Measurements from ENCODE around the gene SUCLG1.
"Not testable (repeated sequence)": the region's sequence is repeated elsewhere in the genome, so short reads cannot be mapped to it uniquely, and the experiment has no call there.

Gene SUCLG1

DNA sequence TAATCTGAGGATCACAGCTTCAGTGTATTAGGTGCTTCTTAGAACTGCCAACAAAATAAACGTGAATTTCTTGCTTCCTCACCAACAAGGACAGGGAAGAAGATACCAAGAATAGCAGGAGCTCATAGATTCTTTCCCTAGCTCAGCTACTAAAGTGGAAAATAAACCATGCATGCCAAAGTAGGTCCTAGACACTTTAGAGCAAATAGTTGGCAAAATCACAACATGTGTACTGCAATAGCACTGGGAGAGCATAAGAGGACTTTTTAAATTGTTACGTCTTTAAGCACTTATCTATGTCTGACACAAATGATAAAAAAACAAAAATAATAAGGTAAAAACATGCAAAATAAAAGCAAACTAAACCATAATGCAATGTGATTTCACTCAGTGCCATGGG, 49.5 kb downstream of the SUCLG1 start:
- H3K9me3 ChIP-seq (ENCODE audit: control insufficient read depth, low read length), result no peaks in the 10 kb centered on the region
- no peaks in the 10 kb centered on the region for H3K4me1 ChIP-seq (ENCODE audit: control insufficient read depth, insufficient read depth, low read length)
- no peak for DNase-seq (ENCODE audit: low read depth)
- H3K9ac ChIP-seq (ENCODE audit: low read length), result no peak overlapping the region
- H3K36me3 ChIP-seq (ENCODE audit: control insufficient read depth, insufficient read depth, low read length, severe bottlenecking), result no peaks in the 10 kb centered on the region
- H3K4me3 ChIP-seq (ENCODE audit: low read length), result no peak overlapping the region
- H3K27me3 ChIP-seq (replicated peaks; ENCODE audit: control insufficient read depth, insufficient read depth, low read length), result no peaks in the 10 kb centered on the region

DNA sequence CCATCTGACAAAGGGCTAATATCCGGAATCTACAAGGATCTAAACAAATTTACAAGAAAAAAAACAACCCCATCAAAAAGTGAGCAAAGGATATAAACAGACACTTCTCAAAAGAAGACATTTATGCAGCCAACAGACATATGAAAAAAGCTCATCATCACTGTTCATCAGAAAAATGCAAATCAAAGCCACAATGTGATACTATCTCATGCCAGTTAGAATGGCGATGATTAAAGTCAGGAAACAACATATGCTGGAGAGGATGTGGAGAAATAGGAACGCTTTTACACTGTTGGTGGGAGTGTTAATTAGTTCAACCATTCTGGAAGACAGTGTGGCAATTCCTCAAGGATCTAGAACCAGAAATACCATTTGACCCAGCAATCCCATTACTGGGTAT, 57.0 kb downstream of the SUCLG1 start:
- not testable (repeated sequence) for H3K9ac ChIP-seq (ENCODE audit: low read length); H3K27me3 ChIP-seq (replicated peaks; ENCODE audit: control insufficient read depth, insufficient read depth, low read length); DNase-seq (ENCODE audit: low read depth); H3K9me3 ChIP-seq (ENCODE audit: control insufficient read depth, low read length); H3K4me1 ChIP-seq (ENCODE audit: control insufficient read depth, insufficient read depth, low read length); H3K36me3 ChIP-seq (ENCODE audit: control insufficient read depth, insufficient read depth, low read length, severe bottlenecking); H3K4me3 ChIP-seq (ENCODE audit: low read length)

DNA sequence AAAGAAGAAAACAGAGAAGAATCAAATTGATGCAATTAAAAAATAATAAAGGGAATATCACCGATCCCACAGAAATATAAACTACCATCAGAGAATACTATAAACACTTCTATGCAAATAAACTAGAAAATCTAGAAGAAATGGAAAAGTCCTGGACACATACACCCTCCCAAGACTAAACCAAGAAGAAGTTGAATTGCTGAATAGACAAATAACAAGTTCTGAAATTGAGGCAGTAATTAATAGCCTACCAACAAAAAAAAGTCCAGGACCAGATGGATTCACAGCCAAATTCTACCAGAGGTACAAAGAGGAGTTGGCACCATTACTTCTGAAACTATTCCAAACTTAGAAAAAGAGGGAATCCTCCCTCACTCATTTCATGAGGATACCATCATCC, 59.2 kb downstream of the SUCLG1 start:
- H3K4me3 ChIP-seq (ENCODE audit: low read length); H3K9me3 ChIP-seq (ENCODE audit: control insufficient read depth, low read length); H3K27me3 ChIP-seq (replicated peaks; ENCODE audit: control insufficient read depth, insufficient read depth, low read length); H3K36me3 ChIP-seq (ENCODE audit: control insufficient read depth, insufficient read depth, low read length, severe bottlenecking); DNase-seq (ENCODE audit: low read depth); H3K9ac ChIP-seq (ENCODE audit: low read length); H3K4me1 ChIP-seq (ENCODE audit: control insufficient read depth, insufficient read depth, low read length): not testable (repeated sequence)

DNA sequence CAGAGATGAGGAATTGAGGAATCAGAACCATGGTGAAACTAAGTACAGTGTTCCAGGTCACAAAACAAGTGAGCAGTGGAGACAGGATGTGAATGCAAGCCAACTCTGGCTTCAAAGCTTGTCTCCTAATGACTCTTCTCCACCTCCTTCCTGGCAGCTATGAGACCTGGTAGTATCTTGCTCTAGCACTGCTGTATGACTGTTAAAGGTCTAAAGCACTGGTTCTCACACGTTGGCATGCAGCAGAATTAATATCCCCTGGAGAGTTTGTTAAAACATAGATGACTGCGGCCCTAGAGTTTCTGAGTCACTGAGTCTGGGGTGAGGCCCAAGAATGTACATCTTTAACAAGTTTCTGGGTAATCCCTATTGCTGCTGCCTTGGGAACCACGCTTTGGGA, 63.3 kb downstream of the SUCLG1 start:
- no peaks in the 10 kb centered on the region for H3K27me3 ChIP-seq (replicated peaks; ENCODE audit: control insufficient read depth, insufficient read depth, low read length)
- peaks cover 14% of the 10 kb centered on the region for H3K4me1 ChIP-seq (ENCODE audit: control insufficient read depth, insufficient read depth, low read length)
- no peaks in the 10 kb centered on the region for H3K36me3 ChIP-seq (ENCODE audit: control insufficient read depth, insufficient read depth, low read length, severe bottlenecking)
- peak; percentile 55 for DNase-seq (ENCODE audit: low read depth)
- no peak overlapping the region for H3K9ac ChIP-seq (ENCODE audit: low read length)
- H3K4me3 ChIP-seq (ENCODE audit: low read length), result no peak overlapping the region
- peaks cover 3% of the 10 kb centered on the region for H3K9me3 ChIP-seq (ENCODE audit: control insufficient read depth, low read length)

DNA sequence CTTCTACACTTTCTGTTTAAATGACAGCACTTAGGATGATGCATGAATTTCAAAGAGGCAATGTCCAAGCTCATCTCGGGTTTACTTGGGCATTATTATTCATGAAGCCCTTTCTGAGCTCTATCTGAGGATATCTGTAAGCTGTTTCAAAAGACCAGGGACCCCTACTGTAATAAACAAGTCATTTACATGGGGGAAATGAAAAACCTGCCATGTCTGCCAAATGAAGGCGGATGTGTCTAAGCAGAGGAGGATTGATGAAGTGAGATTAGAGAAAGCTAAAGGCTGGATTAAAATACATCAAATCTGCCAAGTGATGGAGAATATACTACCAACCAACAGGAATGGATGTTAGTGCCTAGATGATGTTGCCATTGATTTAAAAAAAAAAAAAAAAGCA, 64.5 kb downstream of the SUCLG1 start:
- Histone ChIP-seq H3K4me1 (ENCODE audit: control insufficient read depth, insufficient read depth, low read length) (peaks cover 14% of the 10 kb centered on the region), H3K9me3 (ENCODE audit: control insufficient read depth, low read length) (peaks cover 3% of the 10 kb centered on the region), H3K36me3 (ENCODE audit: control insufficient read depth, insufficient read depth, low read length, severe bottlenecking) (no peaks in the 10 kb centered on the region), H3K9ac (ENCODE audit: low read length) (no peak overlapping the region), H3K27me3 (replicated peaks; ENCODE audit: control insufficient read depth, insufficient read depth, low read length) (no peaks in the 10 kb centered on the region), H3K4me3 (ENCODE audit: low read length) (no peak overlapping the region)
- DNase-seq (ENCODE audit: low read depth), result no peak

DNA sequence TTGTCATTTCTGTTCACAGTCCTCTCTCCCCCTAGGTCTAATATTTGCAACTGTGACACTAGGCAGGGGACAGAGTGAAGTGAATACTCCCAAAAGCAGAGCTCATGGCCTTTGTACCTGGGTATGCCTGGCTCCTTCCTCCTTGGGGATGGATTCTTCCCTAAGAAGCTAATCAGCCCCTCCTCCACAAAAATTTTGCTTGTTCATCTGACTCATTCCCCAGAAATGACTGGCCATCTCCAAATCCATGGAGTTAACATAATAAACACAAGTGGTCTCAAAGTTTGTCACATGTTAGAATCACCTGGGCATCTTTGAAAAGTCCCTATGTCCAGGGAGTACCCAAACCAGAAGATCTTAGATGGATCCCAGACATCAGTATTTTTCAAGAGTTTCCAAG, 65.3 kb downstream of the SUCLG1 start:
- DNase-seq (ENCODE audit: low read depth), result peak; percentile 5
- Histone ChIP-seq H3K9ac (ENCODE audit: low read length) (no peak overlapping the region), H3K4me3 (ENCODE audit: low read length) (no peak overlapping the region), H3K27me3 (replicated peaks; ENCODE audit: control insufficient read depth, insufficient read depth, low read length) (no peaks in the 10 kb centered on the region), H3K36me3 (ENCODE audit: control insufficient read depth, insufficient read depth, low read length, severe bottlenecking) (no peaks in the 10 kb centered on the region), H3K4me1 (ENCODE audit: control insufficient read depth, insufficient read depth, low read length) (peaks cover 14% of the 10 kb centered on the region), H3K9me3 (ENCODE audit: control insufficient read depth, low read length) (peaks cover 3% of the 10 kb centered on the region)

DNA sequence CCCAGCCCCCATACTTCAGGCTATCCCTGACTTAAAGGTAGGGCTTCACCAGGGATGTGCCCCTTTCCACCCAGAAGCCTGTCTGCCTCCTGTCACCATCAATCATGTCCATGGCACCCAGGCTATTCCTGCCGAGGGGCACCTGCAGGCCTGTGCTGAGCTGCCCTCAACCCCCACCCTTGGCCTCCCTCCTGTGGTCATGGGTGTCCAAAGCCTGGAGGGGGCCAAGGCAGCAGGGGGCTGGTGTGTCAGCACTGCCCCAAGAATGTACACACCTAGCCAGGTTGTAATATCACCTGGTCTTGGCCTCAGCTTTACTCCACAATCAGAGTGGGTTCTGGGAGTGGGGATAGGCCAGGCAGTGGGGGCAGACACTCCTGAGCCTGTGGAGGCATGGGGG, 69.3 kb downstream of the SUCLG1 start:
- no peaks in the 10 kb centered on the region for H3K9me3 ChIP-seq (ENCODE audit: control insufficient read depth, low read length)
- no peaks in the 10 kb centered on the region for H3K36me3 ChIP-seq (ENCODE audit: control insufficient read depth, insufficient read depth, low read length, severe bottlenecking)
- no peak overlapping the region for H3K9ac ChIP-seq (ENCODE audit: low read length)
- no peak overlapping the region for H3K4me3 ChIP-seq (ENCODE audit: low read length)
- no peak for DNase-seq (ENCODE audit: low read depth)
- H3K4me1 ChIP-seq (ENCODE audit: control insufficient read depth, insufficient read depth, low read length), result peaks cover 9% of the 10 kb centered on the region
- H3K27me3 ChIP-seq (replicated peaks; ENCODE audit: control insufficient read depth, insufficient read depth, low read length), result peaks cover 10% of the 10 kb centered on the region

- no peak overlapping the region for H3K9ac ChIP-seq (ENCODE audit: low read length)
- H3K27me3 ChIP-seq (replicated peaks; ENCODE audit: control insufficient read depth, insufficient read depth, low read length), result peaks cover 10% of the 10 kb centered on the region
- H3K4me1 ChIP-seq (ENCODE audit: control insufficient read depth, insufficient read depth, low read length), result peaks cover 8% of the 10 kb centered on the region
- no peak overlapping the region for H3K4me3 ChIP-seq (ENCODE audit: low read length)
- no peak for DNase-seq (ENCODE audit: low read depth)
- H3K36me3 ChIP-seq (ENCODE audit: control insufficient read depth, insufficient read depth, low read length, severe bottlenecking), result no peaks in the 10 kb centered on the region
- H3K9me3 ChIP-seq (ENCODE audit: control insufficient read depth, low read length), result no peaks in the 10 kb centered on the region
Observed at GRCh38 chr2:84388921-84389490, 70.1 kb downstream of the SUCLG1 start.

DNA sequence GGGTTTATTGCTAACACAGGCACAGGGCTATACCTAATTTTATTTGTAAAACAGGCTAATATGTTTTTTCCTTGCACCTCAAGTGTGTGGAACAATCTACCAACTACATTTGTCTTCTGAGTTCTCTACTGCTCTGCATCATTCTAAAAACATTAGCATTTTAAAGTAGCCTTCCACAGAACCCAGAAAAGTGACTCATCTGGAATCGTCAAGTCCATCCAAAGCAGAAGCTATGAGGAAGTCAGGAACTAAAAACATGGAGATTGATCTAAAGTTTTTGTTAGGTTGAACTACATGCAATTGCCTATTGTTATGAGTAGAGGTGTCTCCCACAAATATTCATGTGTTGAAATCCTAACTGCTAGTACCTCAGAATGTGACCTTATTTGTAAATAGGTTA, 70.9 kb downstream of the SUCLG1 start:
- Histone ChIP-seq H3K4me3 (ENCODE audit: low read length) (no peak overlapping the region), H3K4me1 (ENCODE audit: control insufficient read depth, insufficient read depth, low read length) (no peaks in the 10 kb centered on the region), H3K27me3 (replicated peaks; ENCODE audit: control insufficient read depth, insufficient read depth, low read length) (peaks cover 10% of the 10 kb centered on the region), H3K9ac (ENCODE audit: low read length) (no peak overlapping the region), H3K9me3 (ENCODE audit: control insufficient read depth, low read length) (no peaks in the 10 kb centered on the region), H3K36me3 (ENCODE audit: control insufficient read depth, insufficient read depth, low read length, severe bottlenecking) (no peaks in the 10 kb centered on the region)
- peak; percentile 33 for DNase-seq (ENCODE audit: low read depth)

- Histone ChIP-seq H3K36me3 (ENCODE audit: control insufficient read depth, insufficient read depth, low read length, severe bottlenecking) (no peaks in the 10 kb centered on the region), H3K9ac (ENCODE audit: low read length) (no peak overlapping the region), H3K9me3 (ENCODE audit: control insufficient read depth, low read length) (no peaks in the 10 kb centered on the region), H3K27me3 (replicated peaks; ENCODE audit: control insufficient read depth, insufficient read depth, low read length) (peaks cover 10% of the 10 kb centered on the region), H3K4me1 (ENCODE audit: control insufficient read depth, insufficient read depth, low read length) (no peaks in the 10 kb centered on the region), H3K4me3 (ENCODE audit: low read length) (no peak overlapping the region)
- no peak for DNase-seq (ENCODE audit: low read depth)
Observed at GRCh38 chr2:84386336-84387040, 72.6 kb downstream of the SUCLG1 start.

DNA sequence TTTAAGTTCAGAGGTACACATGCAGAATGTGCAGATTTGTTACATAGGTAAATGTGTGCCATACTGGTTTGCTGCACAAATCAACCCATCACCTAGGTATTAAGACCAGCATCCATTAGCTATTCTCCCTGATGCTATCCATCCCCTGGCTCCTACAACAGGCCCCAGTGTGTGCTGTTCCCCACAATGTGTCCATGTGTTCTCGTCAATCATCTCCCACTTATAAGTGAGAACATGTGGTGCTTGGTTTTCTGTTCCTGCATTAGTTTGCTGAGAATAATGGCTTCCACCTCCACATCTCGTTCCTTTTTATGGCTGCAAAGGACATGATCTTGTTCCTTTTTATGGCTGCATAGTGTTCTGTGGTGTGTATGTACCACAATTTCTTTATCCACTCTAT, 75.8 kb downstream of the SUCLG1 start:
- Histone ChIP-seq H3K4me1 (ENCODE audit: control insufficient read depth, insufficient read depth, low read length) (no peaks in the 10 kb centered on the region), H3K27me3 (replicated peaks; ENCODE audit: control insufficient read depth, insufficient read depth, low read length) (peaks cover 10% of the 10 kb centered on the region), H3K9ac (ENCODE audit: low read length) (no peak overlapping the region), H3K36me3 (ENCODE audit: control insufficient read depth, insufficient read depth, low read length, severe bottlenecking) (no peaks in the 10 kb centered on the region), H3K4me3 (ENCODE audit: low read length) (no peak overlapping the region), H3K9me3 (ENCODE audit: control insufficient read depth, low read length) (no peaks in the 10 kb centered on the region)
- DNase-seq (ENCODE audit: low read depth), result no peak

DNA sequence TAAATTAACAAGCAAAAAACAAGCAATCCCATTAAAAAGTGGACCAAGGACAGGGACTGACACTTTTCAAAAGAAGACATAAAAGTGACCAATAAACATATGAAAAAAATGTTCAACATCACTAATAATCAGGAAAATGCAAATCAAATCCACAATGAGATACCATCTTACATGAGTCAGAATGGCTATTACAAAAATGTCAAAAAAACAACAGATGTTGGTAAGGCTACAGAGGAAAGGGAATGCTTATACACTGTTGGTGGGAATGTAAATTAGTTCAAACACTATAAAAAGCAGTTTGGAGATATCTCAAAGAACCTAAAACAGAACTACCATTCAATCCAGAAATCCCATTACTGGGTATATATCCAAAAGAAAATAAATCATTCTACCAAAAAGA, 78.2 kb downstream of the SUCLG1 start:
- H3K9ac ChIP-seq (ENCODE audit: low read length), result no peak overlapping the region
- no peak for DNase-seq (ENCODE audit: low read depth)
- H3K27me3 ChIP-seq (replicated peaks; ENCODE audit: control insufficient read depth, insufficient read depth, low read length), result peaks cover 3% of the 10 kb centered on the region
- no peak overlapping the region for H3K4me3 ChIP-seq (ENCODE audit: low read length)
- H3K9me3 ChIP-seq (ENCODE audit: control insufficient read depth, low read length), result no peaks in the 10 kb centered on the region
- no peaks in the 10 kb centered on the region for H3K4me1 ChIP-seq (ENCODE audit: control insufficient read depth, insufficient read depth, low read length)
- no peaks in the 10 kb centered on the region for H3K36me3 ChIP-seq (ENCODE audit: control insufficient read depth, insufficient read depth, low read length, severe bottlenecking)
